ENCODE data around the gene PABPC1L.

The PABPC1L gene

DNA sequence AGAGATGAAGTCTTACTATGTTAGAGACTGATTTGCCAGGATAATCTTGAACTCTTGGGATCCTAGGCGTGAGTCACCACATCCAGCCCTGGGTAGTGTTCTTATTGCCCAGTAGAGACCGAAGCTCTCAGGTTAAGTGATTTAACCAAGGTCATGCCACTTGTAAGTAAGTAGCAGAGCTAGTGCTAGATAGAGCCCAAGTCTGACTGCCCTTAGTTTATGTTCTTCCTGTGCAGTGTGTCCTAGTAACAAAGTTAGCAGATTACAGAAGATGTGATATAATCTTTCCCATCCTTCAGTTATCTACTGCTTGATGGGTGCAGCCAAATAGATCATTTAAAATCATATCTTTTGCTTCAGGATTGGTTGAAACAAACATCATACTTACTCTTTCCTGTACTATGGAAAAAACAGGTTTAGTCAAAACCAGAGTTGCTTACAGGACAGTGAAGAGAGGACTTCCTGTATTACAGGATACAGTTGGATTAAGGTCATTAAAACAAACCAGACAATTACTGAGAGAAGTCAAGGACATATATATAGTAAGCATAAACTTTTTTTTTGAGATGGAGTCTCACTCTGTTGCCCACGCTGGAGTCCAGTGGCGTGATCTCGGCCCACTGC lies 9.5 kb upstream of the PABPC1L start:
- DNase-seq (ENCODE audit: low read depth): no peak

DNA sequence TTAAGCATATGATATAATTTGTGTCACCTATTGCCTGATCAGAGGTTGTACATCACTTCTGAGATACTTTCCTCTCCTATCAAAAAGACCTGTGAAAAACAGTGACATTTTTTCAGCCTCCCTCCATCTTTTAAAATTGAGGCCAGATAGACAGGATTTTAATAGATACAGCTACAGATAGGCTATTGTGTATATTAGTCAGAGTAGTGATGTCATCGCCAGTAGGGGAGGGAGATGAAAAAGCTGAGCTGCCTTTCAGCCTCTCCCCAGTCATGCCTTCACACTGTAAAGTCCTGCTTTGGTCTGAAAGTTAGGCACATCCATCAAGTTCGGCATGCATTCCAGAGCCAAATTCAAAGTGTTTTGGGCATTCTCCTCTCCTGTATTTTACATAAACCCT lies 7.9 kb upstream of the PABPC1L start:
- no peak for DNase-seq (ENCODE audit: low read depth)

DNA sequence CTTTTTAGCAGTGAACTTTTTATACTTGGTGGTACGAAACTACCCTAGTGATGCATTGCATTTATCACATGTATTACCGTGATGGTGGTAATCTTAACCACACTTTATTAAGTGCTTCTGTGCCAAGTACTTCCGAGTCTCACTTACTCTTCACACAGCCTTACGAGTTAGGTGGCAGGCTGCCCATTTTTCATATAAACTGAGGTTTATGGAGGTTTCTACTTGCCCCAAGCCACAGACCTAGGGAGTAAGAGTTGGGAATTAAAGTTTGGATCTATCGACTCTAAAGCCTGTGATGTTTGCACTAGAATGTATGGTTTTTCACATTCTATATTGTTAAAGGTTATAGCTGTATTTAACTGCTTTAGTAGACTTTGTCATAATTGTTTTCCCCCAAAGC lies 5.5 kb upstream of the PABPC1L start:
- DNase-seq (ENCODE audit: low read depth): no peak

DNA sequence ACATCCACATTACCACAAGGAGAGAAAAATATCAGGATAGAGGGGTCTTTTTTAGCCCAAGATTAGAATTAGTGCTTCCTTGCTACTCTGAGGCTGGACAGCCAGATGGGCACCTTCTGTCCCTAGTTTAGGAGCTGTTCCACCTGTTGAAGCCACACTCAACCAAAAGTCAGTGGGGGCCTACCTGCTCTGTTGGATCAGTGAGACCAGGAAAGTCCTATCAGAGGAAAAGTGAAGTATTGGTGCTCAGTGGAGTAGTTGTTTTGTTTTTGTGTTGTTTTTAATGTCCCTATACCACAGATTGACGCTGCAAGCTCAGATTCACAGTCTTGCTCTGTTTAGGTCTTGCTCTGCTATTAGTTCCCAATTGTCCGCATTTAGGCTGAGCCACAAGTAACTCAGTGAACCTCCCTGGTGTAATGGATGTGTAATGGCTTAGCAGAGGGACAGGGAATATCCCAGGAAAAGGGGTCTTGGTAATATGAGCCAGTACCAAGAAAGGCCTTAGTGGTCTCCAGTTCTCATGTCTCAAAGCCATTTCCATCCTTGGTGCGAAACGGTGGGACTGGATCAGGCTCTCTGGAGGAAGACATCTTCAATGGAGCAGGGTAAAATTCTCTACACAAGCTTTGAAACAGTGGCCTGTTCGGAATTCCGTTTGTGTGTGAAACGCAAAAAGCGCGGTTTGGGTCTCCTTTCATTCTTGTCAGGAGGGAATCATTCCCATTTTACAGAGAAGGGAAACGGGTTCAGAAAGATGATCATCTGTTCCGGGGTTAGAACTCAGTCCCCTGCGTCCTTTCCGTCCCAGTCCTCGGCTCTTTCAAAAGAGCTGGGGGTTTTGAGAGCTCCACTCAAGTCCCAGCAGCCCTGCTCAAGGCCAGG lies 631 bp upstream of the PABPC1L start:
- DNase-seq (ENCODE audit: low read depth): no peak

DNA sequence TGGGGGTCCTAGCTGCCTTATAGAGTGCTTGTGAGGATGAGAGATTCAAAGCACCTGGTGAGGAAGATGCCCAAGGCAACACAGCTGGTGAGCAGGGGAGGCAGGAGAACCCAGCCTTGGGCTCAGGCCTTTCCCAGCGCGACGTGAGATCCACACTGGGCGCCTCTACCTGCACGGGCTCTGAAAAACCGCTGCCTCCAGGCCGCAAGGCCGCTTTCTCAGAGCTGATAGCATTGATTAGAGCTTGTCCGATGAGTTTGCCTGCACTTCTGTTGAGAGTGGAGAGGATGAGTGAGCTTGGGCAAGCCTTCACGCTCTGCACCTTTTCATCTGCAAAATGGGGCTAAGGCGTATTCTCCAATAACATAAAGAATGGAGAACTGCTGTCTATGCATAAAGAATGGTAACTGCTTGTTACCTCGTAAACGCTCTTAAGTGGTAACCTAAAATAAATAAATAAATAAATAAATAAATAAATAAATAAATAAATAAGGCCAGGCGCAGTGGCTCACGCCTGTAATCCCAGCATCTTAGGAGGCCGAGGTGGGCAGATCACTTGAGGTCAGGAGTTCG lies 916 bp downstream of the PABPC1L start:
- no peak for DNase-seq (ENCODE audit: low read depth)

DNA sequence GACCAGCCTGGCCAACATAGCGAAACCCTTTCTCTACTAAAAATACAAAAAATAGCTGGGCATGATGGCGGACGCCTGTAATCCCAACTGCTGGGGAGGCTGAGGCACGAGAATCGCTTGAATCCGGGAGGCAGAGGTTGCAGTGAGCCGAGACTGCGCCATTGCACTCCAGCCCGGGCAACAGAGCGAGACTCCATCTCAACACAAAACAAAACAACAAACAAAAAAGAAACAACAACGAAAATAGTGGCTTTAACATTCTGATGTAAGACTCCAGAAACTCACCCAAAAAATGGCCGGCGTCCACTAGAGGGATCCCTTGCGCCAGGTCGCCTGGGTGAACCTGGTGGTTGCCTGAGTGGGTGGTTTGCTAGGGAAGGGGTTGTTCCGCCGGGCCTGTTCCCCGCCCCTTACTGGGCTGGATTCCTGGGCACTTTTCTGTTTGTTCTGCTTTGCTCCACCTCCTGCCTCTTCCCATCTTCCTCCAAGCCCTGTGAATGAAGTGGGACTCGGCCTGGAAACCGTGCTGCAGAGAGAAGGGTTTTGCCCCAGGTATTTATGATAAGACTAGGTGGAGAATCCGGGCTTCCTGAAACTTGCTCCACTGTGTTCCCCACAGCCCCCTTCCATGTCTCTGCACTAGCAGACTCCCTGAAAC lies 1.5 kb downstream of the PABPC1L start:
- peak; percentile 28 for DNase-seq (ENCODE audit: low read depth)

DNA sequence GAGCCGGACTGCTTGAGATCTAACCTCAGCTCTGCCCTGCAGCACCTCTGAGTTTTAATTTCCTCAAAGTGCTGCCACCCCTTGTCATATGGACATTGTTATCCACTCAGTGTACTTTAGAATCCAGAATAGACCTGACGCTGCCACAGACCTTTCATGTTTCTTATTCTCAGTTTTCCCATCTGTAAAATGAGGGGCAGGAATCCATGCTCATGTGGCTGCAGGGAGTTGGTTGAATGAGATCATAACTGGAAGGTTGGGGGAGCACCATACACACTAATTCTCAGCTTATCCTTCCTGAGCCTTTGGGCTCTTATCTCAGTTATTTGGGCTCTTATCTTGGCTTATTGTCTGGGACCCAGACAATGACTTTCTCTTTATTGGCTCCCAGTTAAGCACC lies 2.3 kb downstream of the PABPC1L start:
- no peak for DNase-seq (ENCODE audit: low read depth)

DNA sequence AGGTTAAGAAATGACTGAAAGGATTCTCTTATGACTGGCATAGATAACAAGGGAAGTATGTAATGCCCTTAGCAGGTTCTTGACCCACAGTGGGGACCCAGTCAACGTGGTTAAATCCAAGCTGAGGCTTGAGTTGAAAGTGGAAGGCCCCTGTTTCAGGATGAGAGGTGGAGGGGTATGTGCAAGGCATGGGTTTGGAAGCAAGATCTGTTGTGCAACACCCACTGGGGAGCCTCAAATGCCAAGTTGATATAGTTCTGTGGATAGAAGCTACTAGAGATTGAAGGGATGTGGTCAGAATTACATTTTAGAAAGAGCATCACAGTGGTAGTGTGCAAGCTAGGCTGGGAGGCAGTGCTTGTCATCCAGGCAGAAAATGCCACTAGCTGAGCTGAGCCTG lies 5.1 kb downstream of the PABPC1L start:
- no peak for DNase-seq (ENCODE audit: low read depth)

DNA sequence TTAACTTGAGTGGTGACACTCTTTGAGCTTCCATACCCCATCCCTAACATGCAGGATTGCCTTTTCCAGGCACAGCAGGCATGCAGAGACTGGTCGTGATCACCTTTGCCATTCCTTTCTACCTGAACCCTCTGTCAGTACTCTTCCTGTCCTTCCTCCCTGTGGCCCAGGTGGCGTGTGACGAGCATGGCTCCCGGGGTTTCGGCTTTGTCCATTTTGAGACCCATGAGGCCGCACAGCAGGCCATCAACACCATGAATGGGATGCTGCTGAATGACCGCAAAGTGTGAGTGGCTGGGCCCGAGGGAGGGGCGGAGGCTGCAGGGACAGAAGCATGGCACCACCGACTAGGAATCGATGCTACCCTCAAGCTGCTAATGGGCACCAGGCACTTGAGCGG lies 6.7 kb downstream of the PABPC1L start:
- DNase-seq (ENCODE audit: low read depth): no peak

DNA sequence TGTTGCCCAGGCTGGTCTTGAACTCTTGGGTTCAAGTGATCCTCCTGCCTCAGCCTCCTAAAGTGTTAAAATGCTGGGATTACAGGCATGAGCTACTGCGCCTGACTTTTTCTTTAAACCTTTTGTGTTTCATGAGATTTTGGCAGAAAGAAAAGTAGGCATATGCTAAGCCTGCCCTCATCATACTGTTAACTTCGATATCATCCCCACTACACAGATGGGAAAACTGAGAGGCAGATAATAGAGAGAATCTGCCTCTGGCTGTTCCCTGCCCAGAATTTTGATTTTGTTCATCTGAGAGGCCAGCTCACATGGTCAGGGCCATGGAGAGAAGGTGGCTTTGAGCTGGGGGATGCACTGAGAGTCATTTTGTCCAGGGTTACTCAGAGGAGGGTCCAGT lies 7.5 kb downstream of the PABPC1L start:
- DNase-seq (ENCODE audit: low read depth): no peak

DNA sequence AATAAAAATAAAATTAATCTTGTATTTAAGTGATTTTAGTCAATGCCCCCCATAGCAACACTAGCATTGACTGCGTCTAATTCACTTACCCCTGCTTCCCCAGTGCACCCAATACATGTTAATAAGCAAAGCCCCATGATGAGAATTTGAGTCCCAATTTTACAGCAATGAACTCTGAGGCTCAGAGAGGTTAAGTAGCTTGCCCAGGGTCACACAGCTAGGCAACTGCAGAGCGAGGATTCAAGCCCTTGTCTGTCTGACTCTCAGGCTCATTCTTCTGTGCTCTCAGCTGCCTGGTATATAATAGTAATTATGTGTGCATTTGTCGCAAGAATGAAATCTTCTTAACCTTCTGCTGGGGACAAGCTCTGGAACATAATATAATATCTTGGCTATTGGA lies 8.5 kb downstream of the PABPC1L start:
- DNase-seq (ENCODE audit: low read depth): no peak

DNA sequence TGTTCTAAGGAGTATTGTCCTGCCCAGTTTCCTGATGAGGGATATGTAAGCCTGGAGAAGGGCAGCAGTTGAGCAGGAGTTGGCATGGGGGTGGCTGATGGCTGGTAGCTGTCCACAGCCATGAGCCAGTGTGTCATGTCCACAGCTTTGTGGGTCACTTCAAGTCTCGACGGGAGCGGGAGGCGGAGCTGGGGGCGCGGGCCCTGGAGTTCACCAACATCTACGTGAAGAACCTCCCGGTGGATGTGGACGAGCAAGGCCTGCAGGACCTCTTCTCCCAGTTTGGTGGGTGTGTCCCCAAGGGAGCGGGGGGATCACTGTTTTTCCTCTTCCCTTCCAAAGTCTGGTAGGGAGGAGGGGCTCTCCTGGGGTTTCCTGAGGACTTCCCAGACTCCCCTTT lies 8.9 kb downstream of the PABPC1L start:
- no peak for DNase-seq (ENCODE audit: low read depth)

DNA sequence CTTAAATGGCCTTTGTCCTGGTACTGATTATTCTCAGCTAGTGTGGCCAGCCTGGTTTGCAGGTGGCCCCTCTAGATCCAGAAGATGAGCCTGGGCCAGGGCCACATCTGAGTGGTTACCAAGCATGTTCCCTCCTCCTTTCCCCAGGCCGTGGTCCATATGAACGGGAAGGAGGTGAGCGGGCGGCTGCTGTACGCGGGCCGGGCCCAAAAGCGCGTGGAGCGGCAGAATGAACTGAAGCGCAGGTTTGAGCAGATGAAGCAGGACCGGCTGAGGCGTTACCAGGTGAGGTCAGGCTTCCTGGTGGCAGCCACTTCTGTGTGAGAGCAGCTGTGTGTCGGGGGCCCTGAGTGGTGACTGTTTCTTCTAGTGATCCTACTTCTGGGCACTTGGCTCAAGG lies 11.6 kb downstream of the PABPC1L start:
- DNase-seq (ENCODE audit: low read depth): no peak

DNA sequence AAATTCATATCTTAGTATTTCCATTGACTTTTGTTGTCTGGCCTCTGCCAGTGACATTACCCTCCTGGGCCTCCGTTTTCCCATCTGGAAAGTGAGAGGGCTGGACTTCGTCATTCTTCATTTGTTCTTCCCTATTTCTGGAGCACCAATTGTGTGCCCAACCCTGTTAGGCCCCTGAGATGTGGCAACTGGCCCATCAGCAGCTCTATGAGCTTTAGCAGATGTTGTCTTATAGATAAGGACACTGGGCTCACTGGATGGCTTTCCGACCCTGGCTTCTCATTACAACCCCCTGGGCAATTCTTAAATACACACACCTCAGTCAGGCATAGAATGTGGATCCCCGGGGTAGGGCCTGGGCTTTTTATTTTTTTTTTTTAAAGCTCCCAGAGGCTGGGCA lies 14.7 kb downstream of the PABPC1L start:
- no peak for DNase-seq (ENCODE audit: low read depth)

DNA sequence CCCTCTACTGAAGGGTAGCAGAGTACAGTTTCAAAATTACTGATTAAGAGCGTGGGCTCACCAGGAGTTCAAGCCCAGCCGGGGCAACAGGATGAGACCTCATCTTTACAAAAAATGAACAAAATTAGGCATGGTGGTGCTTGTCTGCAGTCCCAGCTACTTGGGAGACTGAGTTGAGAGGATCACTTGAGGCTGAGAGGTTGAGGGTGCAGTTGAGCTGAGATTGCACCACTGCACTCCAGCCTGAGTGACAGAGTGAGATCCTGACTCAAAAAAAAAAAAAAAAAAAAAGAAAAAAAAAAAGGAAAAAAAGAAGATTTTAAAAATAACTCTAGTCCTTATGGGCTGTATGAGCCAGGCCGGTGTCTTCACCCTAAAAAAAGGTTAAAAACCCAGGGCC lies 18.7 kb downstream of the PABPC1L start:
- DNase-seq (ENCODE audit: low read depth): no peak

DNA sequence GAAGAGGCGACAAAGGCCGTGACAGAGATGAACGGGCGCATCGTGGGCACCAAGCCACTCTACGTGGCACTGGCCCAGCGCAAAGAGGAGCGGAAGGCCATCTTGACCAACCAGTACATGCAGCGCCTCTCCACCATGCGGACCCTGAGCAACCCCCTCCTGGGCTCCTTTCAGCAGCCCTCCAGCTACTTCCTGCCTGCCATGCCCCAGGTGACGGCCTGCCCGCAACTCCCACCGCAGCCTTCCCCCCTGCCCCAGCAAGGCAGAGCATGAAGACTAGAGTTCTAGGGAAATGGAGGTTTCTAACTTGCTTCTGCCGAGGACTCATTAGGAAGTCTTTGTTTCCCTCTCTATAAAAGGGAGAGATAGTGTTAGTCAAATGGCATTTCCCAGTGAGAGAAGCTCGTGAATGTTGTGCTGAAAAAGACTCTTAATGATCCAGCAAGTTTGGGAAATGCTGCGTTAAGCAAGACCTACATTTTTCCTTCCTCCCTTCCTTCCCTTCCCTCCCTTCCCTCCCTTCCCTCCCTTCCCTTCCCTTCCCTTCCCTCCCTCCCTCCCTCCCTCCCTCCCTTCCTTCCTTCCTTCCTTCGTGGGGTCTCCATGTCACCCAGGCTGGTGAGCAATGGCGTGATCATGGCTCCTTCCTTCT lies 20.8 kb downstream of the PABPC1L start:
- no peak for DNase-seq (ENCODE audit: low read depth)

DNA sequence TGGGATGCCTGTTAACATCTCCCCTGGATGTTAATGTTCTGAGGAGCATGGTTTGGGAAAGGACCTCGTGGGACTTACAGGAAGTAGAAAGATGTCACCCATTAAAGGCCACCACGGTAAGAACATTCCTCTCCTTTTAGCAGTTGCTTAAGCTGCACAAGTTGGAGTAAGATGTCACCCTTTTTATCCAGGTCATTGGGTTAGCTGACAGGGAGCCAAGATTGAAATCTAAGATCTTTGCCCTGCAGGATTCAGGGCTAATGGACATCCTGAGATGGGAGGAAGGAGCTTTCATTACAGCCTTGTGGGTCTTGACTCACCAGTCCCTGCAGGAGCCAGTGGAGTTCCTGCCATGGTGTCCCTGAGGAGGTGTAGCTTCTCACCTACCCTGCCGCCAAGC lies 22.1 kb downstream of the PABPC1L start:
- DNase-seq (ENCODE audit: low read depth): no peak

DNA sequence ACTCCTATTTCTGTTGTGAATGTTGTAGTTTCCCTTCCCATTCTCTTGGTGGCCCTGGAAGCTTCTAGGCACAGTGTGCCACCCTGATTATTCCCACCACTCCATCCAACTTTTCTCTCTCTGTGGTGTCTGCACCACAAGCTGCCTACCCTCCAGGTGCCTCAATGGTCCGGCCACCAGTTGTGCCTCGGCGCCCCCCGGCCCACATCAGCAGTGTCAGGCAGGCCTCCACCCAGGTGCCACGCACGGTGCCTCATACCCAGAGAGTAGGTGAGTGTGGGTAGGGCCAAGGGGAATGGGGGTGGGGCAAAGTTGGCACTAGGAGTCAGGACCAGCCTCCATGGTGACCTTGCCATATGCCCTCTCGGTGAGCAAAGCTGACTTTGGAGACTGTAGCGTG lies 23.1 kb downstream of the PABPC1L start:
- DNase-seq (ENCODE audit: low read depth): no peak

DNA sequence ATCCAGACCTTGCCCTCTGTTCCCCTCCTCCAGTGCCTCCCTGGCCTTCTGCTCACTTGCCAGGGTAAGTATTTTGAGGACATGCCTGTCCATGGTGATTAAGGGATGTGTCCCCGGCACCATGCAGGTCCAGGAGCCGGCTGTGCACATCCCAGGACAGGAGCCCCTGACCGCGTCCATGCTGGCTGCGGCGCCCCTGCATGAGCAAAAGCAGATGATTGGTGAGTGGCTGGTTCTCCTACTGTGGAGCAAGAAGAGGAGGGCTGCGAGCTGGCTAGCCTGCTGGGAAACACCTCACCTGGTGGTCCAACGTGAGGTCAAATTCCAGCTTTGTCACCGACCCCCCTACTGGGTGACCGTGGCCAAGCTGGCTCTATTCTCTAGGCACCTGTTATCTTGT lies 26.6 kb downstream of the PABPC1L start:
- no peak for DNase-seq (ENCODE audit: low read depth)

DNA sequence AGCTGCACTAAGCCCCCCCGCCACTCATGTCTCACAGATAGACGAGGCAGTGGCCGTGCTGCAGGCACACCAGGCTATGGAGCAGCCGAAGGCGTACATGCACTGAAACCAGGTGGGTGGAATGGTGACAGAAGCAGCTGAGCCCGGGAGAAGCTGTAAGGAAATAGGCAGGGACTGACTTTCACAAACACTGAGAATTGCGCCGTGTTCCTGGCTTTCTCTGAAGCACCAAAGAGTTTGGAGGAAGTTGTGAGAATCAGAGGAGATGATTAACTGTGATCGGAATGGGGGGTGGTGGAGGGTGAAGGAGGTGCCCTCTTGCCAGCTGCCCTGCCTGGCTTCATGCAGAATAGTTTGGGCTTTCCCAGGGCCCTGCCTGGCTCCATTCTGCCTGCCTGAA lies 28.8 kb downstream of the PABPC1L start:
- no peak for DNase-seq (ENCODE audit: low read depth)

DNA sequence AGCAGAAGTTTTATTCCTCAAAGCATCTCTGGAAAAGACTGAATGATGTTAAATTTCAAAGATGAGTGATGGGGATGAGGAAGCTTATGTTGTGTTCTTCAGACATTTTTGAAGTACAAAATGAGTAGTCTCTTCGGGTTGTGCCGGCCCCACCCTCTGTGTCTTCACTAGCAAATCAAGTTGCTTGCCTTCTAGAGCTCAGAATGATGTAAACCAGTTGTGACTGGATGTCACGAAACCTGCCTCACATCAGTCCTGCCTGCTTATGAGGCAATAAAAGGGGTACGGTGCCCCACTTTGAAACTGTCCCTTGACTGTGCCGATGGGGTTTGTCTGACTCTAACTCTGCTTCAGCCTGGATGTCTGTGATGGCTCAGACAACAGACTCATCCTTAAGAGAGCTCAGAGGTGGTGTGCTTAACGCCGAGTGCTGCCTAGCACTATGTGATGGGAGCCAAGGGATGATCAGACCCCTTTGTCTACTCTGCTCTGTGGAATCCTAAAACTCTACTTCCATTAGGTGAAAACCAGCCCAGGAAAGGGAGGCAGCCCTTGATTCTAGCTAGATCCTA lies 31.3 kb downstream of the PABPC1L start:
- no peak for DNase-seq (ENCODE audit: low read depth)

All from activated T-cell treated with anti-CD3 and anti-CD28 coated beads for 1 hour (primary cell).